Measurements from ENCODE around the gene VSTM5. TPM values are rescaled to one million over a fixed set of nuclear protein-coding genes. Genes with fewer than 3 reads are reported as not detected.
"Not testable (repeated sequence)": the region's sequence is repeated elsewhere in the genome, so short reads cannot be mapped to it uniquely, and the experiment has no call there.

The VSTM5 gene
- total RNA-seq, 2 donors from 2014 or later: not detected

DNA sequence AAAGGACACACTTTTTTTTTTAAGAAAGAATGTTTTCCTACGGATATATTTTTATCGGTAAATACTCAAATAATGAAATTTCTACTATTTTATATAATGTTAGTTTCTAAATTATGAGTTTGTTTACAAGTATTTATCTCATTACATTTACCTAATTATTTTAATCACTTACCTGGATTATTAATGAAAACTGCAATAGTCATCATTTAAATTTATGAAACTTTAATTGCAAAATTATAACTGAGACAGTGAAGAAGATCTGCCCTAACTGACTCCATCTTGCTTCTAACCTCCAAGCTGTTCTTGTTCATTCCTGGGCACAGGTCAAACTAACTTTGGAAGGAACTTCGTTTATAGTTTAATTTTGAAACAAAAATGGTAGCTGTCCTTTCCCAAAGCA is 25.2 kb upstream of the VSTM5 start:
- TF ChIP-seq, protein P1, sequence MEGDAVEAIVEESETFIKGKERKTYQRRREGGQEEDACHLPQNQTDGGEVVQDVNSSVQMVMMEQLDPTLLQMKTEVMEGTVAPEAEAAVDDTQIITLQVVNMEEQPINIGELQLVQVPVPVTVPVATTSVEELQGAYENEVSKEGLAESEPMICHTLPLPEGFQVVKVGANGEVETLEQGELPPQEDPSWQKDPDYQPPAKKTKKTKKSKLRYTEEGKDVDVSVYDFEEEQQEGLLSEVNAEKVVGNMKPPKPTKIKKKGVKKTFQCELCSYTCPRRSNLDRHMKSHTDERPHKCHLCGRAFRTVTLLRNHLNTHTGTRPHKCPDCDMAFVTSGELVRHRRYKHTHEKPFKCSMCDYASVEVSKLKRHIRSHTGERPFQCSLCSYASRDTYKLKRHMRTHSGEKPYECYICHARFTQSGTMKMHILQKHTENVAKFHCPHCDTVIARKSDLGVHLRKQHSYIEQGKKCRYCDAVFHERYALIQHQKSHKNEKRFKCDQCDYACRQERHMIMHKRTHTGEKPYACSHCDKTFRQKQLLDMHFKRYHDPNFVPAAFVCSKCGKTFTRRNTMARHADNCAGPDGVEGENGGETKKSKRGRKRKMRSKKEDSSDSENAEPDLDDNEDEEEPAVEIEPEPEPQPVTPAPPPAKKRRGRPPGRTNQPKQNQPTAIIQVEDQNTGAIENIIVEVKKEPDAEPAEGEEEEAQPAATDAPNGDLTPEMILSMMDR (IDR thresholded peaks at IDR 0.05): no peak
- no peak for TF ChIP-seq POLR2A (IDR thresholded peaks at IDR 0.05)
- ATAC-seq: no peak
- Histone ChIP-seq H3K27ac (no peak overlapping the region), H3K4me1 (no peaks in the 10 kb centered on the region), H3K36me3 (replicated peaks in 1 of 2; ENCODE audit: insufficient read depth in 1 of 2, low read depth in 2 of 2) (no peaks in the 10 kb centered on the region), H3K9me3 (no peaks in the 10 kb centered on the region), H3K27me3 (no peaks in the 10 kb centered on the region), H3K4me3 (no peak overlapping the region)
- intact Hi-C loops (cut with DNase I): no loop called here
- 84 to 85% methylated on average over 3 of the region's 3 CpGs for WGBS, 2 donors
- no peak for DNase-seq

DNA sequence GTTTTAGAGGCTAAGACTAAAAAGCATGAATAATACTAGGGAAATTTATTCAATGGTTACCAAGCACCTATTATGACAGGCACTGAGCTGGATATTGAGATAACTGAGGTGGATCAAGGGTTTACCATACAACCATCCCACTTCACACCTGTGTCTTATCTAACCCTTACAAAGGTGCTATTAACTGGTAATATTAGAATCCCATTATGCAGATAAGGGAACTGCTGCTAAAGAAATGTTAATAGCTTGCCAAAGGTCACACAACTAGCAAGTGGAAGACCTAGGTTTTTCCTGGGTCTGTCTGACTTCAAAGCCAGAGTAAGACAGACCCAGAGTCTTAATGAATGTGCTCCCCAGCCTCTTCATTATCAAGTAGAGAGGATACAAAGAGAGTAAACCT is 21.1 kb upstream of the VSTM5 start:
- H3K36me3 ChIP-seq (replicated peaks in 1 of 2; ENCODE audit: insufficient read depth in 1 of 2, low read depth in 2 of 2): no peaks in the 10 kb centered on the region
- H3K4me3 ChIP-seq: no peak overlapping the region
- no peak overlapping the region for H3K27ac ChIP-seq
- H3K9me3 ChIP-seq: no peaks in the 10 kb centered on the region
- intact Hi-C loops (cut with DNase I): no loop called here
- H3K4me1 ChIP-seq: no peaks in the 10 kb centered on the region
- TF ChIP-seq, protein P1 (IDR thresholded peaks at IDR 0.05): no peak
- no peak for TF ChIP-seq POLR2A (IDR thresholded peaks at IDR 0.05)
- H3K27me3 ChIP-seq: no peaks in the 10 kb centered on the region
- ATAC-seq (no peak), DNase-seq (no peak)

DNA sequence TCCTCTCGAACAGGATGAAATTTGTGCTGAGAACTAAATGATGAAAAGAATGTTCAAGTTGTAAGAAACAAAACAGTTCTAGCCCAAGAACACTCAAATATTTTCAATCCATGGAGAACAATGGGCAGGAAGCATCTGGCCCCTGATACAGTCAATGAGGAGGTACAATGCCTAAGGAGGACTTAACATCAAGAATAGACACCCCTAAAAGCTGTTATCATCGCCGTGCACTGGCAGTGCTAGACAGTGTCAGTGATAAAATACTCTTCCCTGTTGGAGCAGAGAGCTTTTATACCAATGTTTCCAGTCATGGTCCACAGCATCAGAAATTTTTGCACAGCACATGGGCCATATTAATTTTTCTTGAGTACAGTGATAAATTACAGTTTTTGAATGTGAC is 20.2 kb upstream of the VSTM5 start:
- 72 to 86% methylated on average over 3 of the region's 3 CpGs for WGBS, 2 donors
- Histone ChIP-seq H3K4me3 (no peak overlapping the region), H3K4me1 (no peaks in the 10 kb centered on the region), H3K27me3 (no peaks in the 10 kb centered on the region), H3K27ac (no peak overlapping the region), H3K9me3 (no peaks in the 10 kb centered on the region), H3K36me3 (replicated peaks in 1 of 2; ENCODE audit: insufficient read depth in 1 of 2, low read depth in 2 of 2) (no peaks in the 10 kb centered on the region)
- ATAC-seq: no peak
- DNase-seq: no peak
- intact Hi-C loops (cut with DNase I): no loop called here
- TF ChIP-seq, protein P1 (IDR thresholded peaks at IDR 0.05): no peak
- TF ChIP-seq POLR2A (IDR thresholded peaks at IDR 0.05): no peak

DNA sequence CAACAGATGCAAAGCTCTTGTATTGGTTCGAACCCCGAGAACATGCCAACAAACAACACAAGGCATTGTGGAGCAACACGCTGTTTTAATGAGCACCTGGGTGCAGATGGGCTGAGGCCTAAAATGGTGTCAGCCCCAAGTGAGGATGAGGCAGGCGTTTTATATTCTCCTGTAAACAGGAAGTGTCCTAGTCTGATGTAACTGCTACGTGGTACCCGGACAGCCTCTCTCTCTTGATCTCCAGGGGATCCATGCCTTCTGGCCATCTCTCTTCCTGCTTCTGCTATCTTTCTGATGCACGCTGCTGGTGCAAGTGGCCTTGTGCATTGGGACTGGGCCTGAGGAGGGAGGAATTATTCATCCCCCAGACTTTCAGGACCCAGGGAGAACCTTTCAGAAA is 19.4 kb upstream of the VSTM5 start:
- TF ChIP-seq POLR2A (IDR thresholded peaks at IDR 0.05): no peak
- TF ChIP-seq, protein P1 (IDR thresholded peaks at IDR 0.05): no peak
- H3K4me1 ChIP-seq: no peaks in the 10 kb centered on the region
- 81 to 88% methylated on average over 7 of the region's 7 CpGs for WGBS, 2 donors
- no peak overlapping the region for H3K4me3 ChIP-seq
- no peaks in the 10 kb centered on the region for H3K36me3 ChIP-seq (replicated peaks in 1 of 2; ENCODE audit: insufficient read depth in 1 of 2, low read depth in 2 of 2)
- H3K9me3 ChIP-seq: no peaks in the 10 kb centered on the region
- no peak for ATAC-seq
- no peak overlapping the region for H3K27ac ChIP-seq
- no peak for DNase-seq
- H3K27me3 ChIP-seq: no peaks in the 10 kb centered on the region
- intact Hi-C loops (cut with DNase I): no loop called here

DNA sequence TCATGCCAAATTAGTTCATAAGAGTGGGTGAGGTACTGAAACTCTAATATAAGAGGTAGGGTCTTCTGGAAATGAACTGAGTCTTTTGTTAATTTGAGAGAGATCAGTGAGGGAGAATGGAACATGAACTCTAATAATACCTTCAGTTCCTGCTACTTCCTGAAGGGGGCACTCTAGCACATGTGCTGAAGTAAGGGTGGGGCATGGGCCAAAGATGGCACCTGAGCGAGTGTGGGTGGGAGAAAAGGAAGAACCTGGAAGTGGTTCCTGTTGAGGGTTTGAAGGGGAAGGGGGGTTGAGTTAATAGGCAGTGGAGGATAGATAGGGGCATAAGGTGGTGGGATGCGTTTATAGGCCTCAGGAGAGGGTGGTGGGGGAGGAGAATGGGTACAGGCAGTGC is 18.0 kb upstream of the VSTM5 start:
- ATAC-seq; H3K9me3 ChIP-seq; H3K4me3 ChIP-seq; intact Hi-C loops (cut with DNase I); H3K27me3 ChIP-seq; DNase-seq; H3K4me1 ChIP-seq; H3K27ac ChIP-seq; H3K36me3 ChIP-seq (replicated peaks in 1 of 2; ENCODE audit: insufficient read depth in 1 of 2, low read depth in 2 of 2): not testable (repeated sequence)
- WGBS, 2 donors: 81 to 94% methylated on average over 2 of the region's 2 CpGs

Measured in body of pancreas (tissue), 4 donors.